NCI-H82 treated with DMSO at 0.1 percent for 48 hours (cell line): ENCODE measurements around the gene CD99.

Experiments used
- DNase-seq: peaks from one replicate; lab custom pipeline; 2025; ENCODE audit not compliant: unreplicated experiment; lab: John Stamatoyannopoulos, UW

The CD99 gene

GRCh38 chrX:2690856-2691542 lies at the start of gene CD99:
CD99 (plus strand) TSS chrX:2691295; CDS start chrX:2691361, 66 bp downstream.
- no peak for DNase-seq

- no peak for DNase-seq
Measured at GRCh38 chrX:2642146-2642545, 48.9 kb upstream of the CD99 start.

GRCh38 chrX:2642791-2643190 lies 48.3 kb upstream of the CD99 start:
- DNase-seq: no peak

GRCh38 chrX:2643880-2644279 lies 47.2 kb upstream of the CD99 start:
- no peak for DNase-seq

- DNase-seq: no peak
Measured at GRCh38 chrX:2645563-2645962, 45.5 kb upstream of the CD99 start.

- DNase-seq: no peak
Measured at GRCh38 chrX:2647627-2648026, 43.5 kb upstream of the CD99 start.

GRCh38 chrX:2650037-2650436 lies 41.1 kb upstream of the CD99 start:
- DNase-seq: no peak

- no peak for DNase-seq
Measured at GRCh38 chrX:2650865-2651264, 40.2 kb upstream of the CD99 start.

- DNase-seq: no peak
Measured at GRCh38 chrX:2652106-2652505, 39.0 kb upstream of the CD99 start.

- DNase-seq: no peak
Measured at GRCh38 chrX:2654436-2655340, 36.4 kb upstream of the CD99 start.

GRCh38 chrX:2656257-2656836 lies 34.7 kb upstream of the CD99 start:
- DNase-seq: no peak

- no peak for DNase-seq
Measured at GRCh38 chrX:2657532-2658113, 33.5 kb upstream of the CD99 start.

GRCh38 chrX:2658585-2659292 lies 32.4 kb upstream of the CD99 start:
- DNase-seq: no peak

GRCh38 chrX:2662586-2662985 lies 28.5 kb upstream of the CD99 start:
- DNase-seq: no peak

GRCh38 chrX:2664502-2664901 lies 26.6 kb upstream of the CD99 start:
- no peak for DNase-seq

GRCh38 chrX:2665387-2666304 lies 25.4 kb upstream of the CD99 start:
- DNase-seq: no peak

- no peak for DNase-seq
Measured at GRCh38 chrX:2666491-2666890, 24.6 kb upstream of the CD99 start.

- no peak for DNase-seq
Measured at GRCh38 chrX:2670978-2671377, 20.1 kb upstream of the CD99 start.

GRCh38 chrX:2672084-2672483 lies 19.0 kb upstream of the CD99 start:
- DNase-seq: no peak

- DNase-seq: no peak
Measured at GRCh38 chrX:2673611-2674010, 17.5 kb upstream of the CD99 start.
